CD4-positive, alpha-beta T cell (primary cell): ENCODE data around the gene ACACA. TPM values are rescaled to one million over a fixed set of nuclear protein-coding genes. Genes with fewer than 3 reads are reported as not detected.

Experiments
- ATAC-seq: fragments of 200-7000 bp; cut with Tn5 transposase; one replicate; pipeline ENCODE4 v1.10.0; 2022; ENCODE audit warnings: mild to moderate bottlenecking; ENCODE audit not compliant: poor library complexity
- CTCF ChIA-PET: fragments of 350-600 bp; sonication (Branson Sonifier 250); formaldehyde crosslinking; loops from one replicate; lab custom pipeline; 2021; ENCODE audit warnings: antibody characterized with exemption, inconsistent platforms; lab: Charles Lee
- POLR2A ChIA-PET: fragments of 350-600 bp; sonication (Branson Sonifier 250); formaldehyde crosslinking; loops from one replicate; lab custom pipeline; 2021; ENCODE audit warnings: antibody characterized with exemption, inconsistent platforms; lab: Charles Lee
- DNase-seq, 14 experiments: peaks; one replicate each; pipeline ENCODE4 v3.0.0-alpha.2; 2013 to 2020; ENCODE audit warnings: mixed read lengths in 2 of 14
- H3K27ac ChIP-seq, 2 donors: one replicate each; pipeline versions ENCODE4 v1.5.1 to v1.7.0; 2013; ENCODE audit warnings: low read length in 2 of 2, low read depth in 1 of 2, mild to moderate bottlenecking in 1 of 2
- H3K27me3 ChIP-seq, 2 experiments: 1 replicate in 1 of 2; 2 replicates in 1 of 2; pipeline versions ENCODE4 v1.6.1 to v1.7.0; 2013; ENCODE audit warnings: low read length in 2 of 2, control low read depth in 1 of 2, mild to moderate bottlenecking in 1 of 2, moderate library complexity in 1 of 2; ENCODE audit not compliant: insufficient read depth in 2 of 2, control insufficient read depth in 1 of 2
- H3K36me3 ChIP-seq: one replicate; pipeline ENCODE4 v1.6.1; 2013; ENCODE audit warnings: low read length, control low read depth; ENCODE audit not compliant: insufficient read depth
- H3K4me1 ChIP-seq: one replicate; pipeline ENCODE4 v1.6.1; 2013; ENCODE audit warnings: low read length, control low read depth; ENCODE audit not compliant: insufficient read depth
- H3K4me3 ChIP-seq: one replicate; pipeline ENCODE4 v1.5.1; 2013; ENCODE audit warnings: mild to moderate bottlenecking, low read length, moderate library complexity
- H3K9me3 ChIP-seq, 2 experiments: 1 replicate in 1 of 2; 2 replicates in 1 of 2; pipeline versions ENCODE4 v1.6.1 to v1.7.0; 2013; ENCODE audit warnings: low read length in 2 of 2, mild to moderate bottlenecking in 2 of 2, control low read depth in 1 of 2, moderate library complexity in 1 of 2; ENCODE audit not compliant: control insufficient read depth in 1 of 2, insufficient read depth in 1 of 2
- H3K27ac Mint-ChIP-seq: one replicate; pipeline ENCODE4 v1.8.0; 2020; ENCODE audit warnings: mixed read lengths
- H3K27me3 Mint-ChIP-seq: one replicate; pipeline ENCODE4 v1.8.0; 2021; ENCODE audit warnings: mixed read lengths
- H3K36me3 Mint-ChIP-seq: one replicate; pipeline ENCODE4 v1.8.0; 2021; ENCODE audit warnings: low read depth, mixed read lengths
- H3K4me1 Mint-ChIP-seq: one replicate; pipeline ENCODE4 v1.8.0; 2021; ENCODE audit warnings: low read depth, mixed read lengths
- H3K4me3 Mint-ChIP-seq: one replicate; pipeline ENCODE4 v1.8.0; 2020; ENCODE audit warnings: mild to moderate bottlenecking, mixed read lengths
- H3K9me3 Mint-ChIP-seq: one replicate; pipeline ENCODE4 v1.8.0; 2020; ENCODE audit warnings: mixed read lengths
- intact Hi-C, 2 experiments: fragments of 100-400 bp; cut with DNase I in 1 of 2; cut with micrococcal nuclease in 1 of 2; formaldehyde crosslinking; loops; one replicate each; pipeline versions ENCODE4 v1.15.1 to v1.9.0; 2023 to 2025; cut with DNase I, micrococcal nuclease
- total RNA-seq, 174 experiments: library from RNA in 2 of 174; stranded (reverse) in 2 of 174; gene quantifications; one replicate each; pipeline ENCODE4 v1.2.3 and lab custom pipeline; 2021 to 2026
- TF ChIP-seq, protein P1 (sequence below): fragments of 200-600 bp; IDR thresholded peaks from one replicate; pipeline ENCODE4 v1.8.0; 2022; ENCODE audit warnings: antibody characterized with exemption, mild to moderate bottlenecking

The ACACA gene
- total RNA-seq, 2 experiments from 2014 or later = 26.0 to 28.9 TPM

DNA sequence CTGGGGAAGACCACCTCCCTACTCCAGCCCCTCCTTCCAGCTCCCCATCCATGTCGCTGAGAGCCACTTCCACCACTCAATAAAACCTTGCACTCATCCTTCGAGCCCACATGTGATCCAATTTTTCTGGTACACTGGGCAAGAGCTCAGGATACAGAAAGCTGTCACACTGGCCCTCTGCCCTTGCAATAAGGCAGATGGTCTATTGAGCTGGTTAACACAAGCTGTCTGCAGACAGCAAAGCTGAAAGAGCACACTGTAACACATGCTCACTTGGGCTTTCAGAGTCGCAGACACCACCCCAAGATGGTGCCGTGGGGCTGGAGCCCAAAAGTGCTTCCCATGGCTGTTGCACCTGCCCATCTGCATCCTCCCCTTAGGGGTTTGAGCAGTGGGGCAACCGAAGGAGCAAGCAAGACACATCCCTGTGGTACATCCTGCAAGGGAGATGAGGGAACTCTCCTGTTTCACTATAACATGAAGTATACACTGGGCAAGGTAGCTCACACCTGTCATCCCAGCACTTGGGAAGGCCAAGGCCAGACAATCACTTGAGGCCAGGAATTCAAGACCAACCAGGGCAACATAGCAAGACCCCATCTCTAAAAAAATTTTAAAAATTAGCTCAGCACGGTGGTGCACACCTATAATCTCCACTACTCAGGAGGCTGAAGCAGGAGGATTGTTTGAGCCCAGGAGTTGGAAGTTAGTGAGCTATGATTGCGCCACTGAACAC, 83.6 kb downstream of the ACACA start:
- no peaks in the 10 kb centered on the region for H3K4me1 ChIP-seq
- no peak for DNase-seq
- no peak overlapping the region for H3K27ac ChIP-seq
- peaks cover 28% of the 10 kb centered on the region for H3K36me3 Mint-ChIP-seq
- H3K36me3 ChIP-seq = no peaks in the 10 kb centered on the region
- no peak overlapping the region for H3K27ac Mint-ChIP-seq
- TF ChIP-seq, protein P1, sequence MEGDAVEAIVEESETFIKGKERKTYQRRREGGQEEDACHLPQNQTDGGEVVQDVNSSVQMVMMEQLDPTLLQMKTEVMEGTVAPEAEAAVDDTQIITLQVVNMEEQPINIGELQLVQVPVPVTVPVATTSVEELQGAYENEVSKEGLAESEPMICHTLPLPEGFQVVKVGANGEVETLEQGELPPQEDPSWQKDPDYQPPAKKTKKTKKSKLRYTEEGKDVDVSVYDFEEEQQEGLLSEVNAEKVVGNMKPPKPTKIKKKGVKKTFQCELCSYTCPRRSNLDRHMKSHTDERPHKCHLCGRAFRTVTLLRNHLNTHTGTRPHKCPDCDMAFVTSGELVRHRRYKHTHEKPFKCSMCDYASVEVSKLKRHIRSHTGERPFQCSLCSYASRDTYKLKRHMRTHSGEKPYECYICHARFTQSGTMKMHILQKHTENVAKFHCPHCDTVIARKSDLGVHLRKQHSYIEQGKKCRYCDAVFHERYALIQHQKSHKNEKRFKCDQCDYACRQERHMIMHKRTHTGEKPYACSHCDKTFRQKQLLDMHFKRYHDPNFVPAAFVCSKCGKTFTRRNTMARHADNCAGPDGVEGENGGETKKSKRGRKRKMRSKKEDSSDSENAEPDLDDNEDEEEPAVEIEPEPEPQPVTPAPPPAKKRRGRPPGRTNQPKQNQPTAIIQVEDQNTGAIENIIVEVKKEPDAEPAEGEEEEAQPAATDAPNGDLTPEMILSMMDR = no peak
- CTCF ChIA-PET = no interaction called here
- H3K9me3 ChIP-seq = no peaks in the 10 kb centered on the region
- H3K4me1 Mint-ChIP-seq = peaks cover 5% of the 10 kb centered on the region
- H3K27me3 ChIP-seq = no peaks in the 10 kb centered on the region
- no peak overlapping the region for H3K4me3 ChIP-seq
- no peaks in the 10 kb centered on the region for H3K9me3 Mint-ChIP-seq
- intact Hi-C loops = no loop called here
- no peak overlapping the region for H3K4me3 Mint-ChIP-seq
- POLR2A ChIA-PET = no interaction called here
- no peaks in the 10 kb centered on the region for H3K27me3 Mint-ChIP-seq
- no peak for ATAC-seq

DNA sequence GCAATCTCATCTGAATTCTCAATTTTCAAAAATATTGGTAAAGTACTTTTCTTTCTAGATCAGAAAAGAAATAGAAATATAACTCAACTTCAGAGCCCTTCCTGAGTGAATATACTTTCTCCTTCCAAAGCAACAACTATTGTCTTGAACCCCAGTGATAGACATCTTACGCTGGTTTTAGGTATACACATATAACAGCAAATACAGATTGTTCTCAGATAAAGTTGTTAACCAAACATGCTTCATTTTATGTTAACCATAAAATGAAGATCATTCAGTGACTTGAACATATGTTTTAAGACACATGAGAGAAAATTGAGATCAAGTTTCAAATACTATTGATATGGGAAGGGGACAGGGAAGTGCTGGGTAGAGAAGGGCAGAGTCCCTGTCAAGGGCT, 84.5 kb downstream of the ACACA start:
- ATAC-seq (no peak), DNase-seq (no peak)
- no peaks in the 10 kb centered on the region for H3K27me3 ChIP-seq
- H3K4me1 Mint-ChIP-seq = peaks cover 5% of the 10 kb centered on the region
- H3K27ac Mint-ChIP-seq = no peak overlapping the region
- H3K4me1 ChIP-seq = no peaks in the 10 kb centered on the region
- H3K9me3 ChIP-seq = no peaks in the 10 kb centered on the region
- H3K36me3 ChIP-seq = no peaks in the 10 kb centered on the region
- H3K9me3 Mint-ChIP-seq = no peaks in the 10 kb centered on the region
- no peak overlapping the region for H3K4me3 Mint-ChIP-seq
- no peaks in the 10 kb centered on the region for H3K27me3 Mint-ChIP-seq
- POLR2A ChIA-PET = no interaction called here
- TF ChIP-seq, protein P1 = no peak
- H3K36me3 Mint-ChIP-seq = peaks cover 19% of the 10 kb centered on the region
- no peak overlapping the region for H3K4me3 ChIP-seq
- CTCF ChIA-PET = no interaction called here
- intact Hi-C loops = no loop called here
- no peak overlapping the region for H3K27ac ChIP-seq

DNA sequence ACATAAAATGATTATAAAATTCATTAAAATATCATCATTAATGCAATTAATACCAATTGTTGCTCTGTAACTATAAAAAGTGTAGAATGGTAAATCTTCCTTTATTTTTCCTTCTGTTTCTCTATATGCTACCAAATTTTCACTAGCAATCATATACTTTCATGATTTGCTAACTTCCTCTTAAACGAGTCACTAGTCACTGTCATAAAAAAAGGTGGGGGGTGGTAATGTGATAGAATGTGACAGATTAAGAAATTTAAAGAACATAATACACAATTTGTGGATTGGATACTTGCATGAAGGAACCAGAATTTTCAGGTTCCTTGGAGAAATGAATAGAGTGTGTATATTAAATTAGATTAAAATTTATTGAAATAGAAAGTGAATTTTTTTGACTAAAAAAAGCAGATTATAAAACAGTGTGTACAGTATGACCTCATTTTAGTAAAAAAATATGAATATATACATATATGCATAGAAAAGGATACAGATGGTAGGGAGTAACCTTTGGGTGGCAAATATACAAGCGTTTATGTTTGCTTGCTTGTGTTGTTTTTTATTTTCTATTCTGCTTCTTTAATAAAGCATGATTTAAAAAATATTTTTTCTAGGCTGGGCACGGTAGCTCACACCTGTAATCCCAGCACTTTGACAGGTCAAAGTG, 87.6 kb downstream of the ACACA start:
- no peaks in the 10 kb centered on the region for H3K27me3 ChIP-seq
- no peaks in the 10 kb centered on the region for H3K9me3 ChIP-seq
- no peak overlapping the region for H3K27ac ChIP-seq
- POLR2A ChIA-PET = no interaction called here
- TF ChIP-seq, protein P1 = no peak
- Mint-ChIP-seq H3K4me3 (no peak overlapping the region), H3K9me3 (no peaks in the 10 kb centered on the region), H3K27me3 (no peaks in the 10 kb centered on the region), H3K36me3 (peaks cover 12% of the 10 kb centered on the region), H3K27ac (no peak overlapping the region), H3K4me1 (peaks cover 5% of the 10 kb centered on the region)
- CTCF ChIA-PET = no interaction called here
- no peak overlapping the region for H3K4me3 ChIP-seq
- DNase-seq (no peak), ATAC-seq (no peak)
- H3K36me3 ChIP-seq = no peaks in the 10 kb centered on the region
- no peaks in the 10 kb centered on the region for H3K4me1 ChIP-seq
- intact Hi-C loops = no loop called here
